ENCODE data around the gene PLEKHA4. TPM values are rescaled to one million over a fixed set of nuclear protein-coding genes. Genes with fewer than 3 reads are reported as not detected.

PLEKHA4 gene
- total and polyA plus RNA-seq, 9 of the 15 experiments (the other 6 are each of a cell fraction or from before 2014, with no cell fraction given), result 0.07 to 30.8 (median 11.4) TPM

DNA sequence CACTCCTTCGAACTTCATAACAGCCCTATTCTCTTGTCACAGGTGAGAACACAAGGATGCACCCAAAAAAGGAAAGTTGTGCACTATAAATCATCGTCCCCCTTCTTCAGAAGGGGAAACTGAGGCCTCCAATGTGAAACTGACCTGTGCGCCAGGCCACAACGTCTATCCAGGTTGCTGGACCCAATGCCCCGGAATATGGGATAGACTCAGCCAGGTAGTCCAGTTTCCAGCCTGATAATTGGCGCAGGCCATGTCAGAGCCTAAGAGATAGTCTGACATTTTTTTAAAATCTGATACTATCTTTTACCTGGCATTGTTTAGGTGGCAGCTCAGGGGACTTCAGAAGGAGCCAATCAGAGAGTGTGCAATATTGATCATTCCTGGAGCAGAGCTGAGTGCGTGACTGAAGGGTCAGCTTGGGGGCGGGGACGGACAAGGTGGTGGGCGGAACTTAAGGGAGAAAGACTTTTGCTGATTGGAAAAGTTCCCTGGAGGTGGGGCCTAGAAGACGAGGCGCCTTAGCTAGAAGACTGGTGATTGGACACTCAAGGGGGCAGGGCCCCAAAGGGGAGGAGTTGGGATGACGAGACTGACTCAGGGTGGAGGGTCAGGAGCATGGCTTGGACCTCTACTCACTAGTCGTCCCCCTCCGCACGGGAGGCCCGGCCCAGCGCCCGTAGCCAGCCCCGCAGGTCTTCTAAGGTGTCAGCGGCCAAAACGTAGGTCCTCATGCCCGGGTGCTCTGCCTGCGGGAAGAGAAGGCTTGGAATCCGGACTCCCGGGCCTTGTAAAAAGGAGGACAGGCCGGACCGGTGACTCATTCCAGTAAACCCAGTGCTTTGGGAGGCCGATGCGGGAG lies 8.5 kb downstream of the PLEKHA4 start (continued):
- TF ChIP-seq, protein P1, sequence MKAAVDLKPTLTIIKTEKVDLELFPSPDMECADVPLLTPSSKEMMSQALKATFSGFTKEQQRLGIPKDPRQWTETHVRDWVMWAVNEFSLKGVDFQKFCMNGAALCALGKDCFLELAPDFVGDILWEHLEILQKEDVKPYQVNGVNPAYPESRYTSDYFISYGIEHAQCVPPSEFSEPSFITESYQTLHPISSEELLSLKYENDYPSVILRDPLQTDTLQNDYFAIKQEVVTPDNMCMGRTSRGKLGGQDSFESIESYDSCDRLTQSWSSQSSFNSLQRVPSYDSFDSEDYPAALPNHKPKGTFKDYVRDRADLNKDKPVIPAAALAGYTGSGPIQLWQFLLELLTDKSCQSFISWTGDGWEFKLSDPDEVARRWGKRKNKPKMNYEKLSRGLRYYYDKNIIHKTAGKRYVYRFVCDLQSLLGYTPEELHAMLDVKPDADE (conservative IDR thresholded peaks at IDR 0.05; ENCODE audit: control insufficient read depth, low read depth, low read length), result no peak
- TF ChIP-seq HNRNPL (IDR thresholded peaks at IDR 0.05; ENCODE audit: low read depth, low read length) (no peak), ESRRB (CRISPR knock-in tag; IDR thresholded peaks at IDR 0.05; ENCODE audit: borderline replicate concordance) (no peak), ZNF239 (CRISPR knock-in tag; IDR thresholded peaks at IDR 0.05) (peak; percentile 82), MEIS2 (IDR thresholded peaks at IDR 0.05; ENCODE audit: partially characterized antibody) (peak; percentile 17), CEBPB (tag; IDR thresholded peaks at IDR 0.05) (no peak), POLR2A (conservative IDR thresholded peaks at IDR 0.05) (peak; percentile 77), RBFOX2 (IDR thresholded peaks at IDR 0.05; ENCODE audit: low read depth, low read length) (peak; percentile 82), BMI1 (IDR thresholded peaks at IDR 0.05; ENCODE audit: low read length) (no peak), TBP (optimal IDR thresholded peaks at IDR 0.05; ENCODE audit: low read depth, low read length) (peak; percentile 60), CBX8 (IDR thresholded peaks at IDR 0.05; ENCODE audit: borderline replicate concordance, extremely low read depth, low read depth, low read length, poor library complexity, severe bottlenecking) (no peak)
- TF ChIP-seq, protein P2, sequence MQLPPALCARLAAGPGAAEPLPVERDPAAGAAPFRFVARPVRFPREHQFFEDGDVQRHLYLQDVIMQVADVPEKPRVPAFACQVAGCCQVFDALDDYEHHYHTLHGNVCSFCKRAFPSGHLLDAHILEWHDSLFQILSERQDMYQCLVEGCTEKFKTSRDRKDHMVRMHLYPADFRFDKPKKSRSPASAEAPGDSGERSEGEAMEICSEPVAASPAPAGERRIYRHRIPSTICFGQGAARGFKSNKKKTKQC (CRISPR knock-in tag; IDR thresholded peaks at IDR 0.05), result no peak
- TF ChIP-seq, protein P3, sequence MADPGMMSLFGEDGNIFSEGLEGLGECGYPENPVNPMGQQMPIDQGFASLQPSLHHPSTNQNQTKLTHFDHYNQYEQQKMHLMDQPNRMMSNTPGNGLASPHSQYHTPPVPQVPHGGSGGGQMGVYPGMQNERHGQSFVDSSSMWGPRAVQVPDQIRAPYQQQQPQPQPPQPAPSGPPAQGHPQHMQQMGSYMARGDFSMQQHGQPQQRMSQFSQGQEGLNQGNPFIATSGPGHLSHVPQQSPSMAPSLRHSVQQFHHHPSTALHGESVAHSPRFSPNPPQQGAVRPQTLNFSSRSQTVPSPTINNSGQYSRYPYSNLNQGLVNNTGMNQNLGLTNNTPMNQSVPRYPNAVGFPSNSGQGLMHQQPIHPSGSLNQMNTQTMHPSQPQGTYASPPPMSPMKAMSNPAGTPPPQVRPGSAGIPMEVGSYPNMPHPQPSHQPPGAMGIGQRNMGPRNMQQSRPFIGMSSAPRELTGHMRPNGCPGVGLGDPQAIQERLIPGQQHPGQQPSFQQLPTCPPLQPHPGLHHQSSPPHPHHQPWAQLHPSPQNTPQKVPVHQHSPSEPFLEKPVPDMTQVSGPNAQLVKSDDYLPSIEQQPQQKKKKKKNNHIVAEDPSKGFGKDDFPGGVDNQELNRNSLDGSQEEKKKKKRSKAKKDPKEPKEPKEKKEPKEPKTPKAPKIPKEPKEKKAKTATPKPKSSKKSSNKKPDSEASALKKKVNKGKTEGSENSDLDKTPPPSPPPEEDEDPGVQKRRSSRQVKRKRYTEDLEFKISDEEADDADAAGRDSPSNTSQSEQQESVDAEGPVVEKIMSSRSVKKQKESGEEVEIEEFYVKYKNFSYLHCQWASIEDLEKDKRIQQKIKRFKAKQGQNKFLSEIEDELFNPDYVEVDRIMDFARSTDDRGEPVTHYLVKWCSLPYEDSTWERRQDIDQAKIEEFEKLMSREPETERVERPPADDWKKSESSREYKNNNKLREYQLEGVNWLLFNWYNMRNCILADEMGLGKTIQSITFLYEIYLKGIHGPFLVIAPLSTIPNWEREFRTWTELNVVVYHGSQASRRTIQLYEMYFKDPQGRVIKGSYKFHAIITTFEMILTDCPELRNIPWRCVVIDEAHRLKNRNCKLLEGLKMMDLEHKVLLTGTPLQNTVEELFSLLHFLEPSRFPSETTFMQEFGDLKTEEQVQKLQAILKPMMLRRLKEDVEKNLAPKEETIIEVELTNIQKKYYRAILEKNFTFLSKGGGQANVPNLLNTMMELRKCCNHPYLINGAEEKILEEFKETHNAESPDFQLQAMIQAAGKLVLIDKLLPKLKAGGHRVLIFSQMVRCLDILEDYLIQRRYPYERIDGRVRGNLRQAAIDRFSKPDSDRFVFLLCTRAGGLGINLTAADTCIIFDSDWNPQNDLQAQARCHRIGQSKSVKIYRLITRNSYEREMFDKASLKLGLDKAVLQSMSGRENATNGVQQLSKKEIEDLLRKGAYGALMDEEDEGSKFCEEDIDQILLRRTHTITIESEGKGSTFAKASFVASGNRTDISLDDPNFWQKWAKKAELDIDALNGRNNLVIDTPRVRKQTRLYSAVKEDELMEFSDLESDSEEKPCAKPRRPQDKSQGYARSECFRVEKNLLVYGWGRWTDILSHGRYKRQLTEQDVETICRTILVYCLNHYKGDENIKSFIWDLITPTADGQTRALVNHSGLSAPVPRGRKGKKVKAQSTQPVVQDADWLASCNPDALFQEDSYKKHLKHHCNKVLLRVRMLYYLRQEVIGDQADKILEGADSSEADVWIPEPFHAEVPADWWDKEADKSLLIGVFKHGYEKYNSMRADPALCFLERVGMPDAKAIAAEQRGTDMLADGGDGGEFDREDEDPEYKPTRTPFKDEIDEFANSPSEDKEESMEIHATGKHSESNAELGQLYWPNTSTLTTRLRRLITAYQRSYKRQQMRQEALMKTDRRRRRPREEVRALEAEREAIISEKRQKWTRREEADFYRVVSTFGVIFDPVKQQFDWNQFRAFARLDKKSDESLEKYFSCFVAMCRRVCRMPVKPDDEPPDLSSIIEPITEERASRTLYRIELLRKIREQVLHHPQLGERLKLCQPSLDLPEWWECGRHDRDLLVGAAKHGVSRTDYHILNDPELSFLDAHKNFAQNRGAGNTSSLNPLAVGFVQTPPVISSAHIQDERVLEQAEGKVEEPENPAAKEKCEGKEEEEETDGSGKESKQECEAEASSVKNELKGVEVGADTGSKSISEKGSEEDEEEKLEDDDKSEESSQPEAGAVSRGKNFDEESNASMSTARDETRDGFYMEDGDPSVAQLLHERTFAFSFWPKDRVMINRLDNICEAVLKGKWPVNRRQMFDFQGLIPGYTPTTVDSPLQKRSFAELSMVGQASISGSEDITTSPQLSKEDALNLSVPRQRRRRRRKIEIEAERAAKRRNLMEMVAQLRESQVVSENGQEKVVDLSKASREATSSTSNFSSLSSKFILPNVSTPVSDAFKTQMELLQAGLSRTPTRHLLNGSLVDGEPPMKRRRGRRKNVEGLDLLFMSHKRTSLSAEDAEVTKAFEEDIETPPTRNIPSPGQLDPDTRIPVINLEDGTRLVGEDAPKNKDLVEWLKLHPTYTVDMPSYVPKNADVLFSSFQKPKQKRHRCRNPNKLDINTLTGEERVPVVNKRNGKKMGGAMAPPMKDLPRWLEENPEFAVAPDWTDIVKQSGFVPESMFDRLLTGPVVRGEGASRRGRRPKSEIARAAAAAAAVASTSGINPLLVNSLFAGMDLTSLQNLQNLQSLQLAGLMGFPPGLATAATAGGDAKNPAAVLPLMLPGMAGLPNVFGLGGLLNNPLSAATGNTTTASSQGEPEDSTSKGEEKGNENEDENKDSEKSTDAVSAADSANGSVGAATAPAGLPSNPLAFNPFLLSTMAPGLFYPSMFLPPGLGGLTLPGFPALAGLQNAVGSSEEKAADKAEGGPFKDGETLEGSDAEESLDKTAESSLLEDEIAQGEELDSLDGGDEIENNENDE (IDR thresholded peaks at IDR 0.05; ENCODE audit: low read depth, low read length), result no peak
